PC-3 (cell line): ENCODE results near the gene GFRA3.

Source experiments
- CTCF ChIP-seq: fragments of 300-600 bp; sonication (generic); conservative IDR thresholded peaks from 2 replicates; pipeline ENCODE4 v1.5.1; 2017; ENCODE audit warnings: antibody characterized with exemption, low read depth, mild to moderate bottlenecking, low read length
- EZH2 ChIP-seq: fragments of 300-600 bp; sonication (generic); IDR thresholded peaks from one replicate; pipeline ENCODE4 v1.6.1; 2017; ENCODE audit warnings: antibody characterized with exemption, mild to moderate bottlenecking, low read length; ENCODE audit not compliant: unreplicated experiment
- EZH2phosphoT487 ChIP-seq: fragments of 300-600 bp; sonication (generic); IDR thresholded peaks from 2 replicates; pipeline ENCODE4 v1.6.1; 2018; ENCODE audit warnings: mild to moderate bottlenecking, antibody characterized with exemption, low read length, borderline replicate concordance

GRCh38 chr5:138258704-138259292, 15.6 kb downstream of the GFRA3 start:
- TF ChIP-seq EZH2phosphoT487 (no peak), CTCF (no peak), EZH2 (no peak)
